Epithelial cell of esophagus (primary cell): ENCODE data around the gene ANGPTL5.
"Not testable (repeated sequence)": the region's sequence is repeated elsewhere in the genome, so short reads cannot be mapped to it uniquely, and the experiment has no call there.

Experiments
- DNase-seq: peaks from one replicate; pipeline ENCODE4 v3.0.0; 2010; ENCODE audit warnings: low read depth
- H3K4me3 ChIP-seq: 2 replicates; pipeline ENCODE4 v1.5.1; 2011; ENCODE audit warnings: mild to moderate bottlenecking, low read length, control low read depth
- CTCF ChIP-seq: IDR thresholded peaks from 2 replicates; pipeline ENCODE4 v1.5.1; 2011; ENCODE audit warnings: low read depth, mild to moderate bottlenecking, low read length, control low read depth, inconsistent platforms; ENCODE audit not compliant: insufficient read depth; ENCODE audit errors: missing control alignments

Gene ANGPTL5

GRCh38 chr11:101867951-101868350 is 48.4 kb downstream of the ANGPTL5 start:
- no peak for TF ChIP-seq CTCF
- no peak overlapping the region for H3K4me3 ChIP-seq
- DNase-seq, result no peak

- peak; percentile 81 for DNase-seq
- no peak overlapping the region for H3K4me3 ChIP-seq
- no peak for TF ChIP-seq CTCF
These were observed 49.5 kb downstream of the ANGPTL5 start for GRCh38 chr11:101866619-101867491.

- H3K4me3 ChIP-seq, result no peak overlapping the region
- no peak for TF ChIP-seq CTCF
- no peak for DNase-seq
These were observed 52.2 kb downstream of the ANGPTL5 start for GRCh38 chr11:101864098-101864497.

GRCh38 chr11:101863361-101863760 is 53.0 kb downstream of the ANGPTL5 start:
- H3K4me3 ChIP-seq, result no peak overlapping the region
- peak; percentile 45 for DNase-seq
- no peak for TF ChIP-seq CTCF

- no peak overlapping the region for H3K4me3 ChIP-seq
- DNase-seq, result peak; percentile 65
- TF ChIP-seq CTCF, result peak; percentile 62
These were observed 53.7 kb downstream of the ANGPTL5 start for GRCh38 chr11:101862391-101863233.

GRCh38 chr11:101860696-101861427 is 55.5 kb downstream of the ANGPTL5 start:
- TF ChIP-seq CTCF, result peak; percentile 82

GRCh38 chr11:101852260-101852659 is 64.1 kb downstream of the ANGPTL5 start:
- peak; percentile 24 for DNase-seq
- H3K4me3 ChIP-seq, result not testable (repeated sequence)

More at GRCh38 chr11:101860696-101861427, 55.5 kb downstream of the ANGPTL5 start:
- H3K4me3 ChIP-seq, result no peak overlapping the region
- peak; percentile 68 for DNase-seq
